Stimulated activated CD4-positive, alpha-beta T cell treated with anti-CD3 and anti-CD28 coated beads, Interleukin-2, amount 100 ng/mL, for 48 hours (primary cell): ENCODE measurements around the gene DDX51.

ENCODE experiments used
- DNase-seq, 2 donors: peaks; one replicate each; pipeline ENCODE4 v3.0.0-alpha.2; 2020

Gene DDX51

DNA sequence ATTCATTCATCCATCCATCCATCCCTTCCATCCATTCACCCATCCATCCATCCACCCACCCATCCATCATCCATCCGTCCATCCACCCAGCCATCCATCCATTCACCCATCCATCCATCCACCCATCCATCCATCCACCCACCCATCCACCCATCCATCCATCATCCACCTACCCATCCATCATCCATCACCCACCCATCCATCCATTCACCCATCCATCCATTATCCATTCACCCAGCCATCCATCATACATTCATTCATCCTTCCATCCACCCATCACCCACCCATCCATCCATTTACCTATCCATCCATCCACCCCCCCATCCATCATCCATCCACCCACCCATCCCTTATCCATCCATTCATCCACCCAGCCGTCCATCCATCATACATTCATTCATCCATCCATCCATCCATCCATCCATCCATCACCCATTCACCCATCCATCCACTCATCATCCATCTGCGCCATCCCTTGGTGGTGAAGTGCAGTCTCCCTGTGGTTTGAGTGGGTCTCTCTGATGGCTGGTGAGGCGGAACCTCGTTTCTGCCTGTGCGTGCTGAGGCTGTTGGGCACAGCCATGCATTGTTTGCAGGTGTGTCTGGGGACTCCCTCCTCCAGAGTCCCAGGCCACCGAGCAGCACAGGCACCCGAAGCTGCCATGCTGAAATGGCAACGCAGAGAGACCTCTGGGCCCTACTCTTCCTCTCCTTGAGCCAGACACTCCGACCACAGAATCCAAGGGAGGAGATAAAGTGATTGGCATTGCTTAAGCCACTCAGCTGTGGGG lies 22.9 kb upstream of the DDX51 start:
- no peak for DNase-seq

DNA sequence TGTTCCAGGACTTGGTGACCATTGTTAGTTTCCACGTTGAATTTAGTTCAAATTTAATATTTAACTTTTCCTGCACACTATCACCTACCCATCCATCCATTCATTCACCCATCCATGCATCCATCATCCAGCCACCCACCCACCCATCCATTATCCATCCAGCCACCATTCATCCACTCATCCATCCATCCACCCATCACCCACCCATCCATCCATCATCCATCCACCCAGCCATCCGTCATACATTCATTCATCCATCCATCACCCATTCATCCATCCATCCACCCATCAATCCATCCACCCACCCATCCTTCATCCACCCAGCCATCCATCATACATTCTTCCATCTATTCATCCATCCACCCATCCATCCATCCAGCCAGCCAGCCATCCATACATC lies 22.0 kb upstream of the DDX51 start:
- no peak for DNase-seq

- no peak for DNase-seq
Measured at GRCh38 chr12:132165584-132165983, 21.5 kb upstream of the DDX51 start.

DNA sequence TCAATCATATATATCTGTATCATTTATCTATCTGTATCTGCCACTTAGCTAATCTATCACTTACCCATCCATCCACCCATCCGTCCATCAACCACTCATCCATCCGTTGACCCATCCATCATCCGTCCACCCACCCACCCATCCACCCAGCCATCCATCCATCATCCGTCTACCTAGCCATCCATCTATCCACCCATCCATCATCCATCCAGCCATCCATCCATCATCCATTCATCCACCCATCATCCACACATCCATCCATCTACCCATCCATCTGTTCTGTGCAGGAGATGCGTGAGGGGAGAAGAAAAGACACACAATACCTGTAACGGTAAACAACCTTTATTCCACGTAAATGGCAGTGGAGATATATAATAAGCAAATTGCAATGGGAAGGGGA lies 20.3 kb upstream of the DDX51 start:
- no peak for DNase-seq

DNA sequence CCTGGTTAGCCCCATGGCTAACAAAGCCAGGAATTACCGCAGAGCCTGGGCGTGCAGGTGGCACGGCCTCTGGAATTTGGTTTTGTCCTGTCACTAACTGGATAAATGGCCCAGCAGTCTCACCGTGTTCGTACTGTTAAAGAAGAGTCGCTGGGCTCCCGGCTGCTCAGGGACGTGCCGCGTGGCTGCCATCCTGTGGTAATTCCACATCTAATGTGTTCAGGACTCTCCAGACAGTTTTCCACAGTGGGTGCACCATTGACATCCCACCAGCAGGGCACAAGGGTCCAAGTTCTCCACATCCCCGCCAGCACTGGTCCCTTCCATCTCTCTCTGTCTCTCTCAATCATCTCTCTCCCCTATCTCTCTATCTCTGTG lies 19.8 kb upstream of the DDX51 start:
- DNase-seq = no peak

GRCh38 chr12:132163041-132163910 lies 19.2 kb upstream of the DDX51 start:
- no peak for DNase-seq

DNA sequence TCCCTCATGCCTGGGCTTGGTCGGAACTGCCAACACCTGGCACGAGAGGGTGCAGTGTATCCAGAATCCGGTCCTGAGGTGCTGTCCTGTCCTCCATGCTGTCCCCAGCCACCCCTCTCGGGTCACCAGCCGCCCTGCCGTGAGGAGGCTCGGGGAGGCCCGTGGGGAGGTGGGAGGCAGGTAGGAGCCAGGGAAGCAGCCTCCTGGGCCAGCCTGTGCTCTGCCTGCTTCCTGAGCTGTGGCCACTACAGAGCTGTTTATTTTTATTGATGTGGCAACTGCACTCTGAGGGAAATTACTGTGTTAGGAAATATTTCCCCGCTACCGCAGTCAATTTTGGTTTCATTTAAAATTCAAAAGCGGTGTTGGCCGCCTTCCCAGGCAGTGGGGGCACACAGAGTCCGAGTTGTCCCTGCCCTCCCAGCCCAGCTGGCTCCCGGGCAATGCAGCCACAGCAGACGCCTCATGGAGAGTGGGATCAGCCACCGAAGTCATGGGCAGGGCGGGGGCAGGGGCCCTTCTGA lies 18.5 kb upstream of the DDX51 start:
- no peak for DNase-seq

- DNase-seq = no peak
Measured at GRCh38 chr12:132161796-132162507, 17.8 kb upstream of the DDX51 start.

- no peak for DNase-seq
Measured at GRCh38 chr12:132161036-132161781, 17.1 kb upstream of the DDX51 start.

GRCh38 chr12:132160601-132161035 lies 16.5 kb upstream of the DDX51 start:
- DNase-seq = no peak

DNA sequence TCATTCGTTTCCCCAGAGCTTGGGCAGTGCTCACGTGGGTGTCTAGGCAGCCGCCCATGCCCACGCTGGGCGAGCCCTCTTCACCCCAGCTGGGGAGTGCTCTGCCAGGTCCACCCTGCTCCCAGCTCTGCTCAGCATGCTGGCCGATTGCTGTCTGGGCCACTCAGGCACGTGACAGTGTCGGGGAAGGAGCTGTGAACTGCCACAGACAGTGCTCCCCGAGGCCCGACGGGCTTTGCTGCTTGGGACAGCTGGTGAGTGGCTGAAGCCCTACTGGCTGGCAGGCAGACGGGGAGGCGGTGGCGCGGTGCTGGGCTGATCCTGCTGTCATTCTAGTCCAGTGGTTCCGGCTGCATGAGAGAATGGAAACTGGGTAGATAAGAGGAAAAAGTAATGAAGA lies 15.9 kb upstream of the DDX51 start:
- DNase-seq = no peak

- DNase-seq = no peak
Measured at GRCh38 chr12:132159555-132160003, 15.5 kb upstream of the DDX51 start.

- DNase-seq = no peak
Measured at GRCh38 chr12:132158677-132159554, 14.8 kb upstream of the DDX51 start.

DNA sequence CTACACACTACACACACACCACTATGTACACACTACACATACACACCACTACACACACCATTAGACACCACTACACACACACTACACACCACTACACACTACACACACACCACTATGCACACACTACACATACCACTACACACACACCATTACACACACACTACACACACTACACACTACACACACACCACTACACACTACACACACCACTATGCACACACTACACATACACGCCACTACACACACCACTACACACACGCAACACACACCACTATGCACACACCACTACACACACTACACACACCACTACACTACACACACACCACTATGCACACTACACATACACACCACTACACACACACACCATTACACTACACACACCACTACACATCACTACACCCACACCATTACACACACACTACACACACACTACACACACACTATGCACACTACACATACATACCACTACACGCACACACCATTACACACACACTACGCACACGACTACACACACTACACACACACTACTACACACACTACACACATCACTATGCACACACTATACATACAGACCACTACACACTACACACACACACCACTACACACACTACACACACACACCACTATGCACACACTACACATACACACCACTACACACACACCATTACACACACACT lies 13.8 kb upstream of the DDX51 start:
- no peak for DNase-seq

DNA sequence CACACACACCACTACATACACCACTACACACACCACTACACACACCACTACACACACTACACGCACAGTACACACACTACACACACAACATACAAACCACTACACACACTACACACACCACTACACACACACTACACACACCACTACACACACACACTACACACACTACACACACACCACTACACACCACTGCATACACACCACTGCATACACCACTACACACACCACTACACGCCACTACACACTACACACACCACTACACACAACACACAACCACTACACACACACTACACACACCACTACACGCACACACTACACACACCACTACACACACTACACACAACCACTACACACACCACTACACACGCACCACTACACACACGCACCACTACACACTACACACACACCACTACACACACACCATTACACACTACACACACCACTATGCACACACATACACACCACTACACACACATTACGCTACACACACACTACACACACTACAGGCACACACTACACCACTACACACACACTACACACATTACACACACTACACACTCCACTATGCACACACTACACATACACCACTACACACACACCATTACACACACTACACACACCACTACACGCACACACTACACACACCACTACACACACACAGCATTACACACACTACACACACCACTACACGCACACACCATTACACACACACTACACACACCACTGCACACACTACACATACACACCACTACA lies 12.6 kb upstream of the DDX51 start:
- DNase-seq = no peak

DNA sequence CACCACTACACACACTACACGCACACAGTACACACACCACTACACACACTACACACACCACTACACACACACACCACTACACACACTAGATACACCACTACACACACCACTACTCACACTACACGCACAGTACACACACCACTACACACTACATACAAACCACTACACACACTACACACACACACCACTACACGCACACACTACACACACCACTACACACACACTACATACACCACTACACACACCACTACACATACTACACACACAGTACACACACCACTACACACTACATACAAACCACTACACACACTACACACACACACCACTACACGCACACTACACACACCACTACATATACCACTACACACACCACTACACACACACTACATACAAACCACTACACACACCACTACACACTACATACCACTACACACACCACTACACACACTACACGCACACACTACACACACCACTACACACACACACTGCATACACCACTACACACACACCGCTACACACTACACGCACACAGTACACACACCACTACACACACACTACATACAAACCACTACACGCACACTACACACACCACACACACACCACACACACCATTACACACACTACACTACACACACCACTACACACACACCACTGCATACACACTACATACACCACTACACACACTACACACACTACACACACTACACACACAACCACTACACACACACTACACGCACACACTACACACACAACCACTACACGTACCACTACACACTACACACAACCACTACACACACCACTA lies 11.9 kb upstream of the DDX51 start:
- no peak for DNase-seq

DNA sequence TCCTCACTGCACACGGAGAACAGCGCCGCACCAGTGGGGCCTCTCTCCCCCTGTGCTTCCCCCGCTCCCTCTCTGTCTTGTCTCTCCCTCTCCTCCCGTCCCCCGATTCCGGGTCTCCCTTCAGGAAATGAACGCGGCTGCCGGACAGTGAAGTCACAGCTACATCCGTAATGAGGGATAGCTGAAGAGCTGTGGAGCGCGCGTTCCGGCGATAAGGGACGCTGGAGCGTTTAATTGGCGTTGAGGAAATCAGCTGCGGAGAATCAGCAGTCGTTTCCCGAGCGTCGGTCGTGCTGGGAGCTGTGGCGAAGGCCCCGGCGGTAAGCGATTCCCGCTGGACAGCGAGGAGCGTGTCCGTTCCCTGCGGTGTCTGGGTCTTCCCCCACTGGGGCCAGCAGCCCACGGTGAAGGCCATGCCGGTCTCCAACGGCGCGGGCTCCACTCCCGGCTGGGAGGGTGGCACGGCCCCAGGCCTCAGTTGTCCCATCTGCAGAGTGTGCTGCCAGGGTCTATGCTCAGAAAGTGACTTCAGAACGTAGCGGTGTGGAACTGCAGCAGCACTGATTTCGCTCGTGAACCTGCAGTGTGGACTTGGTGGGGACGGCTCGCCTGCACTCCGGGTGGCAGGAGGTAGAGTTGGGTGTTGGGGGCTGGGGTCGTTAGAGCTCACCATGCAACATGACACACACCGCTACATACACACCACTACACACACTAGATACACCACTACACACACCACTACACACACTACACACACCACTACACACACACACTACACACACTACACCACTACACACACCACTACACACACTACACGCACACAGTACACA lies 11.0 kb upstream of the DDX51 start:
- DNase-seq = no peak

- no peak for DNase-seq
Measured at GRCh38 chr12:132154341-132154761, 10.2 kb upstream of the DDX51 start.
